ENCODE measurements around the gene SCN9A. TPM values are rescaled to one million over a fixed set of nuclear protein-coding genes. Genes with fewer than 3 reads are reported as not detected.

The SCN9A gene
- total RNA-seq, 4 donors from 2014 or later: 2.3 to 6.7 (median 5.1) TPM

GRCh38 chr2:166351319-166351718 is 24.4 kb downstream of the SCN9A start:
- intact Hi-C loops (cut with DNase I): no loop called here
- no peaks in the 10 kb centered on the region for H3K27me3 ChIP-seq
- H3K9me3 ChIP-seq: no peaks in the 10 kb centered on the region
- no peaks in the 10 kb centered on the region for H3K36me3 ChIP-seq
- no peaks in the 10 kb centered on the region for H3K4me1 ChIP-seq
- H3K4me3 ChIP-seq (replicated peaks in 1 of 3): no peak overlapping the region
- TF ChIP-seq POLR2A (IDR thresholded peaks at IDR 0.05) (no peak), CTCF (IDR thresholded peaks at IDR 0.05) (no peak)
- no peak for DNase-seq
- H3K27ac ChIP-seq: no peak overlapping the region

GRCh38 chr2:166350525-166350924 is 25.2 kb downstream of the SCN9A start:
- intact Hi-C loops (cut with DNase I): no loop called here
- TF ChIP-seq CTCF (IDR thresholded peaks at IDR 0.05): no peak
- TF ChIP-seq POLR2A (IDR thresholded peaks at IDR 0.05): no peak
- H3K9me3 ChIP-seq: no peaks in the 10 kb centered on the region
- no peaks in the 10 kb centered on the region for H3K4me1 ChIP-seq
- no peak overlapping the region for H3K27ac ChIP-seq
- H3K27me3 ChIP-seq: no peaks in the 10 kb centered on the region
- no peak for DNase-seq
- H3K36me3 ChIP-seq: no peaks in the 10 kb centered on the region
- H3K4me3 ChIP-seq (replicated peaks in 1 of 3): no peak overlapping the region
- 95 to 96% methylated on average over 2 of the region's 2 CpGs for WGBS, 2 donors

GRCh38 chr2:166344286-166345113 is 31.2 kb downstream of the SCN9A start:
- WGBS, 2 donors: 75 to 77% methylated on average over 4 of the region's 4 CpGs
- H3K9me3 ChIP-seq: no peaks in the 10 kb centered on the region

GRCh38 chr2:166343467-166343866 is 32.3 kb downstream of the SCN9A start:
- H3K36me3 ChIP-seq: no peaks in the 10 kb centered on the region
- no peaks in the 10 kb centered on the region for H3K27me3 ChIP-seq
- DNase-seq: no peak
- intact Hi-C loops (cut with DNase I): no loop called here
- no peak for TF ChIP-seq POLR2A (IDR thresholded peaks at IDR 0.05)
- no peak for TF ChIP-seq CTCF (IDR thresholded peaks at IDR 0.05)
- H3K27ac ChIP-seq: no peak overlapping the region
- H3K9me3 ChIP-seq: no peaks in the 10 kb centered on the region
- 16 to 18% methylated on average over 2 of the region's 2 CpGs for WGBS, 2 donors
- no peak overlapping the region for H3K4me3 ChIP-seq (replicated peaks in 1 of 3)
- H3K4me1 ChIP-seq: no peaks in the 10 kb centered on the region

More at GRCh38 chr2:166344286-166345113, 31.2 kb downstream of the SCN9A start:
- Histone ChIP-seq H3K36me3 (no peaks in the 10 kb centered on the region), H3K27ac (no peak overlapping the region), H3K4me1 (no peaks in the 10 kb centered on the region), H3K4me3 (replicated peaks in 1 of 3) (no peak overlapping the region), H3K27me3 (no peaks in the 10 kb centered on the region)
- DNase-seq: no peak
- TF ChIP-seq CTCF (IDR thresholded peaks at IDR 0.05): no peak
- TF ChIP-seq POLR2A (IDR thresholded peaks at IDR 0.05): no peak
- intact Hi-C loops (cut with DNase I): no loop called here

GRCh38 chr2:166341426-166341825 is 34.3 kb downstream of the SCN9A start:
- intact Hi-C loops (cut with DNase I): no loop called here
- WGBS, 2 donors: 59 to 65% methylated on average over 1 of the region's 1 CpG
- no peaks in the 10 kb centered on the region for H3K36me3 ChIP-seq

More at GRCh38 chr2:166341426-166341825, 34.3 kb downstream of the SCN9A start:
- no peak for DNase-seq
- Histone ChIP-seq H3K4me1 (no peaks in the 10 kb centered on the region), H3K9me3 (no peaks in the 10 kb centered on the region), H3K4me3 (replicated peaks in 1 of 3) (no peak overlapping the region), H3K27ac (no peak overlapping the region), H3K27me3 (no peaks in the 10 kb centered on the region)
- TF ChIP-seq CTCF (IDR thresholded peaks at IDR 0.05) (no peak), POLR2A (IDR thresholded peaks at IDR 0.05) (no peak)
